HTR-8/SVneo (cell line): Measurements from ENCODE around the gene COL26A1.
"Not testable (repeated sequence)": the region's sequence is repeated elsewhere in the genome, so short reads cannot be mapped to it uniquely, and the experiment has no call there.

Experiments
- DNase-seq: peaks from one replicate; pipeline ENCODE4 v3.0.0; 2011; ENCODE audit warnings: low spot score, mixed read lengths; ENCODE audit not compliant: insufficient read length
- FAIRE-seq: peaks from 2 replicates; lab custom pipeline; 2011; peaks lifted over from hg19 to GRCh38; lab: Jason Lieb, UNC

Gene COL26A1

DNA sequence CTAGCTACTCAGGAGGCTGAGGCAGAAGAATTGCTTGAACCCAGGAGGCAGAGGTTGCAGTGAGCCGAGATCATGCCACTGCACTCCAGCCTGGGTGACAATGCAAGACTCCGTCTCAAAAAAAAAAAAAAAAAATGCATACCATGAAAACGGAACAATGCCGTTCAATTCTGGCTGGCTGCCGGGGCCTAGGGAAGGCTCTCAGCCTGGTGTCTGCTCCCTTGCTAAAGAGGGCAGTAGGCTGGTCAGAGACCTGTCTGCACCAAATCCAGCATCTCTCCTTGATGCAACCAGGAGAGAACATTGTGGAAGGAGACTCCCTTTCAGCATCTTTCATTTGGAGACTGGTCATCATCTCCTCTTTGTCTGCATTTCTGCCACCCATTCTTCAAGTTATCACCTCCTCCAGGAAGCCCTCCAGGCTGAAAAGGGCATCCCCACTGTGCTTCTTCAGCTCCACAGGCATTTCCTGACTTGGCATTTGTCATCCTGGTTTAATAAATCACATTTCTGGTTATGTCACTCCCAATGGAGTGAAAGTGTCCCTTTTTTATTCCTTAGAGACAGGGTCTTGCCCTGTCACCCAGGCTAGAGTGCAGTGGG is 241.8 kb downstream of the COL26A1 start:
- no peak for DNase-seq
- FAIRE-seq, result no peak

DNA sequence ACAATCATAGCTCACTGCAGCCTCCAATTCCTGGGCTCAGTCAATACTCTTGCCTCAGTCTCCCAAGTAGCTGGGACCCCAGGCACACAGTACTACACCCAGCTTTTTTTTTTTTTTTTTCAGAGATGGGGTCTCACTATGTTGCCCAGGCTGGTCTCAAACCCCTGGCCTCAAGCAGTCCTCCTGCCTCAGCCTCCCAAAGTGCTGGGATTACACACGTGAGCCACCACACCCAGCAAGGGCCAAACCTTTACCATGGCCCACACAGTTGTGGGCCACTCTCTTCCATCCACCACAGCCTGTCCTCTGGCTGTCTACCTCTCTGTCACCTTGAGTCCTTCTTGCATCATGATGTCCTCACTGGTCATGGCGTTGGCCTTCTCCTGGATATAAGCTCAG is 242.3 kb downstream of the COL26A1 start:
- FAIRE-seq, DNase-seq: not testable (repeated sequence)

DNA sequence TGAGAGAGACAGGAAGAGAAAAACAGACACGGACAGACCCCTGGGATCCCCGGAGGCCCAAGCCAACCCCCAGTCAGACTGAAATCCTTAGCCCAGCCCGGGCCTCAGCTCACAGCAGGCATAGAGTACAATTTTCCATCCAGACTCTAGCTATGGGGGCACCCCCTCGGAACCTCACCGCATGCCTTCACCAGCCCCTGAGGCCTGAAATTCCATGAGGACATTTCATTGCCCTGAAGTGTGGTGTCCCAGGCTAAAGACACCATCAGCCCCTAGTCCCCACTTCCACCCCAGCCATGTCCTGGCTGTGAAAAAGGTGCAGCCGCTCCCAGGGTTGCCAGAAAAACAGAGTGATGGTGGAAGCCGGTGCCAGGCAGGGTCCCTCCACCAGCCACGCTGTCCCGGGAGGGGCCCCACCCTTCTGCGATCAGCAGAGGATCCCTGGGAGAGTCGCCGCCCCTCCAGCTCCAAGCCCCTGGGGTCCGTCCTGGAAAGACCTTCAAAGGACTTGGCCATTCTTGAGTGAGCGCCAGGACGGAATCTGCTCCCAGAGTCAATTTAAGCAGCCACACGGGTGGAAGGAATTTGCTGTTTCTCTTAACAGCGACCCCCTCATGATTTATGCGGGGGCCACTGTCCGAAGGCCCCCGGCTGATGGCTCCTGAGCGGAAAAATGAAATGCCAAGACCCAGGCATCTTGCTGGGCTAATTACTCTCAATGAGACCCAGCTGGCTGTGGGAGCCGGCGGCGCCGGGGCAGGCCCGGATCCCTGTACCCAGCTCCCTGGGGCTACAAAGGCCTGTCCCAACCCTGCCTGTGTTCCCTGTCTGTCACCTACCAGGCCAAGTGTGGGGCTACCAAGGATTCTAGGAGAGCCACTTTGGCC is 243.2 kb downstream of the COL26A1 start:
- FAIRE-seq, result no peak

DNA sequence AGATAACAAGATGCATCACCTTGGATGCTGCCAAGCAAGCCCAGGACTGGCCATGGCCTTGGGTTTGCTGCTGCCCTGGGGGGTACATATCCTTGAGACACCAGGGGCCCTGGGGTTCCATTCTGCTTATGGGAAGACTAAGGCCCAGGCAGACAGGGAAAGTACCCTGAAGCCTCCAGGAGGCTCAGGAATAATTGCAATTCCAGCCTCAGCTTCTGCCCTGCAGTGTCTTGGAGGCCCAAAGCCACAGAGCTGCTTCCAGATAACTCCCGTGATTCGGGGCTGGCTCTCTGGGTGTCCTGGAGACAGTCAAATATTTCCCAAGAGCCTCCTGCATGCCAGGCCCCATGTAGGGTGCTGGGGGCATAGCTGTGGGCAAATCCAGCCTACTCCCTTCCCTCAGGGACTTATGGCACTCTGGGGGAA is 243.8 kb downstream of the COL26A1 start:
- FAIRE-seq, result no peak

More for the DNA sequence above, 243.2 kb downstream of the COL26A1 start:
- no peak for DNase-seq

More for the DNA sequence above, 243.8 kb downstream of the COL26A1 start:
- DNase-seq, result no peak
